Activated CD8-positive, alpha-beta memory T cell treated with anti-CD3 and anti-CD28 coated beads, Interleukin-2, amount 50 U/mL, for 48 hours (primary cell): ENCODE measurements around the gene GRHL3.

ENCODE experiments used
- DNase-seq: peaks from one replicate; pipeline ENCODE4 v3.0.0-alpha.2; 2020

The GRHL3 gene

GRCh38 chr1:24374891-24375786 is 56.0 kb downstream of the GRHL3 start:
- DNase-seq, result no peak

GRCh38 chr1:24379733-24380315 is 60.7 kb downstream of the GRHL3 start:
- DNase-seq, result no peak

GRCh38 chr1:24380508-24380907 is 61.4 kb downstream of the GRHL3 start:
- no peak for DNase-seq

- no peak for DNase-seq
Measured at GRCh38 chr1:24381256-24381655, 62.1 kb downstream of the GRHL3 start.

- no peak for DNase-seq
Measured at GRCh38 chr1:24382165-24382577, 63.0 kb downstream of the GRHL3 start.

- DNase-seq, result no peak
Measured at GRCh38 chr1:24383381-24383940, 64.3 kb downstream of the GRHL3 start.

- no peak for DNase-seq
Measured at GRCh38 chr1:24384251-24385090, 65.3 kb downstream of the GRHL3 start.

GRCh38 chr1:24385160-24385940 is 66.2 kb downstream of the GRHL3 start:
- DNase-seq, result no peak

GRCh38 chr1:24386241-24386640 is 67.1 kb downstream of the GRHL3 start:
- no peak for DNase-seq

GRCh38 chr1:24386931-24387330 is 67.8 kb downstream of the GRHL3 start:
- DNase-seq, result no peak

- no peak for DNase-seq
Measured at GRCh38 chr1:24387636-24388175, 68.5 kb downstream of the GRHL3 start.

GRCh38 chr1:24388331-24388885 is 69.3 kb downstream of the GRHL3 start:
- DNase-seq, result no peak

- DNase-seq, result no peak
Measured at GRCh38 chr1:24389231-24389678, 70.1 kb downstream of the GRHL3 start.

- DNase-seq, result peak; percentile 77
Measured at GRCh38 chr1:24390924-24391782, 72.0 kb downstream of the GRHL3 start.

GRCh38 chr1:24391882-24392603 is 72.9 kb downstream of the GRHL3 start:
- peak; percentile 75 for DNase-seq

GRCh38 chr1:24392604-24392946 is 73.4 kb downstream of the GRHL3 start:
- no peak for DNase-seq

GRCh38 chr1:24392982-24393650 is 74.0 kb downstream of the GRHL3 start:
- DNase-seq, result no peak

- DNase-seq, result no peak
Measured at GRCh38 chr1:24393892-24394291, 74.7 kb downstream of the GRHL3 start.

GRCh38 chr1:24400065-24400464 is 80.9 kb downstream of the GRHL3 start:
- DNase-seq, result no peak
